GM23338 (cell line): Measurements from ENCODE around the gene GRK3. TPM values are rescaled to one million over a fixed set of nuclear protein-coding genes. Genes with fewer than 3 reads are reported as not detected.
A peak's percentile ranks its signal among the peaks of the same experiment; 100 is the strongest.

Source experiments
- ATAC-seq: fragments of 200-7000 bp; cut with Tn5 transposase; 3 replicates; pipeline ENCODE4 v1.9.1; 2020
- DNase-seq: peaks from one replicate; pipeline ENCODE4 v3.0.0-alpha.2; 2015; ENCODE audit warnings: low spot score
- H2AFZ ChIP-seq: fragments of 200-600 bp; sonication (generic); 2 replicates; pipeline ENCODE4 v1.8.0; 2016; ENCODE audit warnings: antibody characterized with exemption, mild to moderate bottlenecking, moderate library complexity
- H3F3A ChIP-seq: fragments of 200-600 bp; sonication (generic); replicated peaks from 2 replicates; pipeline ENCODE4 v1.8.0; 2017; ENCODE audit warnings: antibody characterized with exemption, mixed run types, low read depth
- H3K27ac ChIP-seq: fragments of 200-600 bp; sonication (generic); 2 replicates; pipeline ENCODE4 v1.6.1; 2016; ENCODE audit warnings: low read depth
- H3K27me3 ChIP-seq: fragments of 200-600 bp; sonication (generic); 2 replicates; pipeline ENCODE4 v1.8.0; 2016; ENCODE audit warnings: mild to moderate bottlenecking, mixed run types, moderate library complexity; ENCODE audit not compliant: insufficient read depth
- H3K36me3 ChIP-seq: fragments of 200-600 bp; sonication (generic); 2 replicates; pipeline ENCODE4 v1.8.0; 2016; ENCODE audit warnings: mild to moderate bottlenecking; ENCODE audit not compliant: insufficient read depth
- H3K4me1 ChIP-seq: fragments of 200-600 bp; sonication (generic); 2 replicates; pipeline ENCODE4 v1.8.0; 2016; ENCODE audit warnings: mild to moderate bottlenecking, moderate library complexity; ENCODE audit not compliant: insufficient read depth
- H3K4me2 ChIP-seq: fragments of 200-600 bp; sonication (generic); 2 replicates; pipeline ENCODE4 v1.7.1; 2017; ENCODE audit warnings: mixed run types
- H3K4me3 ChIP-seq: fragments of 200-600 bp; sonication (generic); 2 replicates; pipeline ENCODE4 v1.6.1; 2016; ENCODE audit warnings: mixed run types
- H3K79me2 ChIP-seq: fragments of 200-600 bp; sonication (generic); replicated peaks from 2 replicates; pipeline ENCODE4 v1.8.0; 2017; ENCODE audit warnings: mild to moderate bottlenecking; ENCODE audit not compliant: insufficient read depth
- H3K9me2 ChIP-seq: fragments of 200-600 bp; sonication (generic); 2 replicates; pipeline ENCODE4 v1.8.0; 2017; ENCODE audit not compliant: insufficient read depth
- H4K20me1 ChIP-seq: fragments of 200-600 bp; sonication (generic); replicated peaks from 2 replicates; pipeline ENCODE4 v1.8.0; 2017; ENCODE audit warnings: mild to moderate bottlenecking; ENCODE audit not compliant: insufficient read depth
- H3K27ac Mint-ChIP-seq: 2 replicates; pipeline ENCODE4 v1.8.0; 2020; ENCODE audit warnings: inconsistent platforms, mild to moderate bottlenecking, moderate library complexity, mixed read lengths
- H3K27me3 Mint-ChIP-seq: 3 replicates; pipeline ENCODE4 v1.8.0; 2022; ENCODE audit warnings: low read depth, mild to moderate bottlenecking, moderate library complexity, mixed read lengths, inconsistent platforms; ENCODE audit not compliant: insufficient read depth, poor library complexity
- H3K36me3 Mint-ChIP-seq: 3 replicates; pipeline ENCODE4 v1.8.0; 2021; ENCODE audit warnings: low read depth, mild to moderate bottlenecking, inconsistent platforms, moderate library complexity, mixed read lengths
- H3K4me1 Mint-ChIP-seq: 3 replicates; pipeline ENCODE4 v1.8.0; 2020; ENCODE audit warnings: mild to moderate bottlenecking, inconsistent platforms, mixed read lengths
- H3K4me3 Mint-ChIP-seq: 3 replicates; pipeline ENCODE4 v1.8.0; 2021; ENCODE audit warnings: moderate library complexity, mild to moderate bottlenecking, inconsistent platforms, mixed read lengths
- H3K9me3 Mint-ChIP-seq: 3 replicates; pipeline ENCODE4 v1.8.0; 2020; ENCODE audit warnings: moderate library complexity, mild to moderate bottlenecking, inconsistent platforms, mixed read lengths
- CREB1 ChIP-seq: fragments of 250-450 bp; sonication (Bioruptor Pico); IDR thresholded peaks from 2 replicates; pipeline ENCODE4 v1.5.0; 2020; ENCODE audit warnings: low read depth, mild to moderate bottlenecking, moderate library complexity
- EZH2 ChIP-seq: fragments of 200-600 bp; sonication (generic); IDR thresholded peaks from one replicate; pipeline ENCODE4 v1.8.0; 2017; ENCODE audit warnings: antibody characterized with exemption, mild to moderate bottlenecking, low read depth; ENCODE audit not compliant: unreplicated experiment
- EZH2phosphoT487 ChIP-seq: fragments of 200-600 bp; sonication (generic); IDR thresholded peaks from one replicate; pipeline ENCODE4 v1.8.1; 2018; ENCODE audit warnings: antibody characterized with exemption; ENCODE audit not compliant: unreplicated experiment
- JUNB ChIP-seq: IDR thresholded peaks from one replicate; pipeline ENCODE4 v1.6.1; 2016; ENCODE audit warnings: antibody characterized with exemption; ENCODE audit not compliant: unreplicated experiment
- NANOG ChIP-seq: IDR thresholded peaks from 2 replicates; pipeline ENCODE4 v1.6.1; 2016; ENCODE audit warnings: antibody characterized with exemption, borderline replicate concordance
- POLR2AphosphoS5 ChIP-seq: IDR thresholded peaks from 2 replicates; pipeline ENCODE4 v1.6.1; 2016; ENCODE audit warnings: antibody characterized with exemption, low read depth
- STAT1 ChIP-seq: IDR thresholded peaks from one replicate; pipeline ENCODE4 v1.6.1; 2016; ENCODE audit warnings: antibody characterized with exemption; ENCODE audit not compliant: unreplicated experiment
- ZNF114 ChIP-seq: fragments of 250-450 bp; sonication (Bioruptor Pico); IDR thresholded peaks from 2 replicates; pipeline ENCODE4 v1.5.0; 2020; ENCODE audit warnings: mild to moderate bottlenecking, moderate library complexity
- ZNF331 ChIP-seq: fragments of 250-450 bp; sonication (Bioruptor Pico); IDR thresholded peaks from 2 replicates; pipeline ENCODE4 v1.5.0; 2020; ENCODE audit warnings: low read depth, mild to moderate bottlenecking, moderate library complexity
- polyA plus RNA-seq: library from polyadenylated mRNA; unstranded; fragments of >200 nt; fragmentation: Nextera tagmentation; extraction: Ambion mirVana; gene quantifications from 2 replicates; pipeline ENCODE4 v1.2.1, GENCODE V29; 2016
- total RNA-seq: library from RNA; depleted of rRNA; stranded (reverse); fragments of >200 nt; shearing (Covaris generic); gene quantifications from 2 replicates; pipeline ENCODE4 v1.2.3, GENCODE V29; 2014
- TF ChIP-seq, protein P1 (sequence below), 2 experiments: fragments of 200-600 bp in 1 of 2; sonication (generic) in 1 of 2; conservative IDR thresholded peaks; 2 replicates each; pipeline versions ENCODE4 v1.5.1 to v1.6.1; 2016 to 2017; ENCODE audit warnings: antibody characterized with exemption in 2 of 2, low read depth in 2 of 2, mild to moderate bottlenecking in 2 of 2, moderate library complexity in 1 of 2
- TF ChIP-seq, protein P2 (sequence below): IDR thresholded peaks from one replicate; pipeline ENCODE4 v1.6.1; 2018; ENCODE audit warnings: antibody characterized with exemption; ENCODE audit not compliant: unreplicated experiment
- TF ChIP-seq, protein P3 (sequence below): IDR thresholded peaks from 2 replicates; pipeline ENCODE4 v1.6.1; 2016; ENCODE audit warnings: antibody characterized with exemption
- TF ChIP-seq, protein P4 (sequence below): fragments of 250-450 bp; sonication (Bioruptor Pico); IDR thresholded peaks from 2 replicates; pipeline ENCODE4 v1.5.0; 2020; ENCODE audit warnings: mild to moderate bottlenecking, moderate library complexity

GRK3 gene
- total and polyA plus RNA-seq, 2 experiments from 2014 or later: 6.0 to 25.3 TPM

DNA sequence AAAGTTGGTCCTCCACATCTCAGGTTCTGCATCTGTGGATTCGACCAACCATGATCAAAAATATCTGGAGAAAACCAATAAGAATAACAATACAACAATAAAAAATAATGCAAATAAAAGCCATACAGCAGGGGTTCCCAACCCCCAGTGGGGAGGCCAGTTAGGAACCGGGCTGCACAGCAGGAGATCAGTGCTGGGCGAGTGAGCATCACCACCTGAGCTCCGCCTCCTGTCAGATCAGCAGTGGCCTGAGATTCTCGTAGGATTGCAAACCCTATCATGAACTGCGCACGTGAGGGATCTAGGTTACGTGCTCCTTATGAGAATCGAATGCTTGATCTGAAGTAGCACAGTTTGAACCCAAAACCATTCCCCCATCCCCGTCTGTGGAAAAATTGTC, 152.2 kb downstream of the GRK3 start:
- TF ChIP-seq POLR2AphosphoS5: no peak
- TF ChIP-seq, protein P1, sequence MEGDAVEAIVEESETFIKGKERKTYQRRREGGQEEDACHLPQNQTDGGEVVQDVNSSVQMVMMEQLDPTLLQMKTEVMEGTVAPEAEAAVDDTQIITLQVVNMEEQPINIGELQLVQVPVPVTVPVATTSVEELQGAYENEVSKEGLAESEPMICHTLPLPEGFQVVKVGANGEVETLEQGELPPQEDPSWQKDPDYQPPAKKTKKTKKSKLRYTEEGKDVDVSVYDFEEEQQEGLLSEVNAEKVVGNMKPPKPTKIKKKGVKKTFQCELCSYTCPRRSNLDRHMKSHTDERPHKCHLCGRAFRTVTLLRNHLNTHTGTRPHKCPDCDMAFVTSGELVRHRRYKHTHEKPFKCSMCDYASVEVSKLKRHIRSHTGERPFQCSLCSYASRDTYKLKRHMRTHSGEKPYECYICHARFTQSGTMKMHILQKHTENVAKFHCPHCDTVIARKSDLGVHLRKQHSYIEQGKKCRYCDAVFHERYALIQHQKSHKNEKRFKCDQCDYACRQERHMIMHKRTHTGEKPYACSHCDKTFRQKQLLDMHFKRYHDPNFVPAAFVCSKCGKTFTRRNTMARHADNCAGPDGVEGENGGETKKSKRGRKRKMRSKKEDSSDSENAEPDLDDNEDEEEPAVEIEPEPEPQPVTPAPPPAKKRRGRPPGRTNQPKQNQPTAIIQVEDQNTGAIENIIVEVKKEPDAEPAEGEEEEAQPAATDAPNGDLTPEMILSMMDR (conservative IDR thresholded peaks at IDR 0.05; ENCODE audit: low read depth in 2 of 2): no peak
- no peak for TF ChIP-seq ZNF331
- TF ChIP-seq ZNF114: no peak
- no peak for TF ChIP-seq JUNB
- no peak for TF ChIP-seq STAT1
- TF ChIP-seq, protein P2, sequence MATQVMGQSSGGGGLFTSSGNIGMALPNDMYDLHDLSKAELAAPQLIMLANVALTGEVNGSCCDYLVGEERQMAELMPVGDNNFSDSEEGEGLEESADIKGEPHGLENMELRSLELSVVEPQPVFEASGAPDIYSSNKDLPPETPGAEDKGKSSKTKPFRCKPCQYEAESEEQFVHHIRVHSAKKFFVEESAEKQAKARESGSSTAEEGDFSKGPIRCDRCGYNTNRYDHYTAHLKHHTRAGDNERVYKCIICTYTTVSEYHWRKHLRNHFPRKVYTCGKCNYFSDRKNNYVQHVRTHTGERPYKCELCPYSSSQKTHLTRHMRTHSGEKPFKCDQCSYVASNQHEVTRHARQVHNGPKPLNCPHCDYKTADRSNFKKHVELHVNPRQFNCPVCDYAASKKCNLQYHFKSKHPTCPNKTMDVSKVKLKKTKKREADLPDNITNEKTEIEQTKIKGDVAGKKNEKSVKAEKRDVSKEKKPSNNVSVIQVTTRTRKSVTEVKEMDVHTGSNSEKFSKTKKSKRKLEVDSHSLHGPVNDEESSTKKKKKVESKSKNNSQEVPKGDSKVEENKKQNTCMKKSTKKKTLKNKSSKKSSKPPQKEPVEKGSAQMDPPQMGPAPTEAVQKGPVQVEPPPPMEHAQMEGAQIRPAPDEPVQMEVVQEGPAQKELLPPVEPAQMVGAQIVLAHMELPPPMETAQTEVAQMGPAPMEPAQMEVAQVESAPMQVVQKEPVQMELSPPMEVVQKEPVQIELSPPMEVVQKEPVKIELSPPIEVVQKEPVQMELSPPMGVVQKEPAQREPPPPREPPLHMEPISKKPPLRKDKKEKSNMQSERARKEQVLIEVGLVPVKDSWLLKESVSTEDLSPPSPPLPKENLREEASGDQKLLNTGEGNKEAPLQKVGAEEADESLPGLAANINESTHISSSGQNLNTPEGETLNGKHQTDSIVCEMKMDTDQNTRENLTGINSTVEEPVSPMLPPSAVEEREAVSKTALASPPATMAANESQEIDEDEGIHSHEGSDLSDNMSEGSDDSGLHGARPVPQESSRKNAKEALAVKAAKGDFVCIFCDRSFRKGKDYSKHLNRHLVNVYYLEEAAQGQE: no peak
- TF ChIP-seq, protein P3, sequence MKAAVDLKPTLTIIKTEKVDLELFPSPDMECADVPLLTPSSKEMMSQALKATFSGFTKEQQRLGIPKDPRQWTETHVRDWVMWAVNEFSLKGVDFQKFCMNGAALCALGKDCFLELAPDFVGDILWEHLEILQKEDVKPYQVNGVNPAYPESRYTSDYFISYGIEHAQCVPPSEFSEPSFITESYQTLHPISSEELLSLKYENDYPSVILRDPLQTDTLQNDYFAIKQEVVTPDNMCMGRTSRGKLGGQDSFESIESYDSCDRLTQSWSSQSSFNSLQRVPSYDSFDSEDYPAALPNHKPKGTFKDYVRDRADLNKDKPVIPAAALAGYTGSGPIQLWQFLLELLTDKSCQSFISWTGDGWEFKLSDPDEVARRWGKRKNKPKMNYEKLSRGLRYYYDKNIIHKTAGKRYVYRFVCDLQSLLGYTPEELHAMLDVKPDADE: no peak
- TF ChIP-seq EZH2: no peak
- TF ChIP-seq EZH2phosphoT487: no peak
- TF ChIP-seq, protein P4, sequence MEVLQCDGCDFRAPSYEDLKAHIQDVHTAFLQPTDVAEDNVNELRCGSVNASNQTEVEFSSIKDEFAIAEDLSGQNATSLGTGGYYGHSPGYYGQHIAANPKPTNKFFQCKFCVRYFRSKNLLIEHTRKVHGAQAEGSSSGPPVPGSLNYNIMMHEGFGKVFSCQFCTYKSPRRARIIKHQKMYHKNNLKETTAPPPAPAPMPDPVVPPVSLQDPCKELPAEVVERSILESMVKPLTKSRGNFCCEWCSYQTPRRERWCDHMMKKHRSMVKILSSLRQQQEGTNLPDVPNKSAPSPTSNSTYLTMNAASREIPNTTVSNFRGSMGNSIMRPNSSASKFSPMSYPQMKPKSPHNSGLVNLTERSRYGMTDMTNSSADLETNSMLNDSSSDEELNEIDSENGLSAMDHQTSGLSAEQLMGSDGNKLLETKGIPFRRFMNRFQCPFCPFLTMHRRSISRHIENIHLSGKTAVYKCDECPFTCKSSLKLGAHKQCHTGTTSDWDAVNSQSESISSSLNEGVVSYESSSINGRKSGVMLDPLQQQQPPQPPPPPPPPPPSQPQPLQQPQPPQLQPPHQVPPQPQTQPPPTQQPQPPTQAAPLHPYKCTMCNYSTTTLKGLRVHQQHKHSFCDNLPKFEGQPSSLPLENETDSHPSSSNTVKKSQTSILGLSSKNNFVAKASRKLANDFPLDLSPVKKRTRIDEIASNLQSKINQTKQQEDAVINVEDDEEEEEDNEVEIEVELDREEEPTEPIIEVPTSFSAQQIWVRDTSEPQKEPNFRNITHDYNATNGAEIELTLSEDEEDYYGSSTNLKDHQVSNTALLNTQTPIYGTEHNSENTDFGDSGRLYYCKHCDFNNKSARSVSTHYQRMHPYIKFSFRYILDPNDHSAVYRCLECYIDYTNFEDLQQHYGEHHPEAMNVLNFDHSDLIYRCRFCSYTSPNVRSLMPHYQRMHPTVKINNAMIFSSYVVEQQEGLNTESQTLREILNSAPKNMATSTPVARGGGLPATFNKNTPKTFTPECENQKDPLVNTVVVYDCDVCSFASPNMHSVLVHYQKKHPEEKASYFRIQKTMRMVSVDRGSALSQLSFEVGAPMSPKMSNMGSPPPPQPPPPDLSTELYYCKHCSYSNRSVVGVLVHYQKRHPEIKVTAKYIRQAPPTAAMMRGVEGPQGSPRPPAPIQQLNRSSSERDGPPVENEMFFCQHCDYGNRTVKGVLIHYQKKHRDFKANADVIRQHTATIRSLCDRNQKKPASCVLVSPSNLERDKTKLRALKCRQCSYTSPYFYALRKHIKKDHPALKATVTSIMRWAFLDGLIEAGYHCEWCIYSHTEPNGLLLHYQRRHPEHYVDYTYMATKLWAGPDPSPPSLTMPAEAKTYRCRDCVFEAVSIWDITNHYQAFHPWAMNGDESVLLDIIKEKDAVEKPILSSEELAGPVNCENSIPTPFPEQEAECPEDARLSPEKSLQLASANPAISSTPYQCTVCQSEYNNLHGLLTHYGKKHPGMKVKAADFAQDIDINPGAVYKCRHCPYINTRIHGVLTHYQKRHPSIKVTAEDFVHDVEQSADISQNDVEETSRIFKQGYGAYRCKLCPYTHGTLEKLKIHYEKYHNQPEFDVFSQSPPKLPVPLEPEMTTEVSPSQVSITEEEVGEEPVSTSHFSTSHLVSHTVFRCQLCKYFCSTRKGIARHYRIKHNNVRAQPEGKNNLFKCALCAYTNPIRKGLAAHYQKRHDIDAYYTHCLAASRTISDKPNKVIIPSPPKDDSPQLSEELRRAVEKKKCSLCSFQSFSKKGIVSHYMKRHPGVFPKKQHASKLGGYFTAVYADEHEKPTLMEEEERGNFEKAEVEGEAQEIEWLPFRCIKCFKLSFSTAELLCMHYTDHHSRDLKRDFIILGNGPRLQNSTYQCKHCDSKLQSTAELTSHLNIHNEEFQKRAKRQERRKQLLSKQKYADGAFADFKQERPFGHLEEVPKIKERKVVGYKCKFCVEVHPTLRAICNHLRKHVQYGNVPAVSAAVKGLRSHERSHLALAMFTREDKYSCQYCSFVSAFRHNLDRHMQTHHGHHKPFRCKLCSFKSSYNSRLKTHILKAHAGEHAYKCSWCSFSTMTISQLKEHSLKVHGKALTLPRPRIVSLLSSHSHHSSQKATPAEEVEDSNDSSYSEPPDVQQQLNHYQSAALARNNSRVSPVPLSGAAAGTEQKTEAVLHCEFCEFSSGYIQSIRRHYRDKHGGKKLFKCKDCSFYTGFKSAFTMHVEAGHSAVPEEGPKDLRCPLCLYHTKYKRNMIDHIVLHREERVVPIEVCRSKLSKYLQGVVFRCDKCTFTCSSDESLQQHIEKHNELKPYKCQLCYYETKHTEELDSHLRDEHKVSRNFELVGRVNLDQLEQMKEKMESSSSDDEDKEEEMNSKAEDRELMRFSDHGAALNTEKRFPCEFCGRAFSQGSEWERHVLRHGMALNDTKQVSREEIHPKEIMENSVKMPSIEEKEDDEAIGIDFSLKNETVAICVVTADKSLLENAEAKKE (CRISPR knock-in tag): no peak
- TF ChIP-seq NANOG: no peak
- TF ChIP-seq CREB1 (CRISPR knock-in tag): no peak
- ATAC-seq: peak; percentile 36; the same call in 1 of the 3 replicates

More for the DNA sequence above, 152.2 kb downstream of the GRK3 start:
- Histone ChIP-seq H3K27me3 (no peaks in the 10 kb centered on the region), H3K36me3 (no peaks in the 10 kb centered on the region), H3K79me2 (no peaks in the 10 kb centered on the region), H4K20me1 (peaks cover 10% of the 10 kb centered on the region; the same call in 1 of the 2 replicates), H2AFZ (no peak overlapping the region), H3K4me1 (no peaks in the 10 kb centered on the region), H3K4me3 (no peak overlapping the region), H3F3A (no peaks in the 10 kb centered on the region), H3K4me2 (no peak overlapping the region), H3K27ac (no peak overlapping the region), H3K9me2 (no peaks in the 10 kb centered on the region)
- Mint-ChIP-seq H3K4me3 (no peak overlapping the region), H3K9me3 (no peaks in the 10 kb centered on the region), H3K4me1 (peaks cover 4% of the 10 kb centered on the region; the same call in 1 of the 3 replicates), H3K27ac (no peak overlapping the region), H3K36me3 (peaks cover 8% of the 10 kb centered on the region), H3K27me3 (no peaks in the 10 kb centered on the region)
- no peak for DNase-seq
